Loucy (cell line): ENCODE results near the gene UNC5C.
"Not testable (repeated sequence)": the region's sequence is repeated elsewhere in the genome, so short reads cannot be mapped to it uniquely, and the experiment has no call there.

Source experiments
- H2AFZ ChIP-seq: fragments of 200-600 bp; sonication (generic); 2 replicates; pipeline ENCODE4 v1.6.0; 2016; ENCODE audit warnings: antibody characterized with exemption, mild to moderate bottlenecking, low read length, moderate library complexity
- H3F3A ChIP-seq: fragments of 200-600 bp; 2 replicates; pipeline ENCODE4 v1.6.0; 2016; ENCODE audit warnings: antibody characterized with exemption, low read depth, mild to moderate bottlenecking
- H3K27me3 ChIP-seq: fragments of 200-600 bp; sonication (generic); 2 replicates; pipeline ENCODE4 v1.6.1; 2014; ENCODE audit warnings: low read length, mild to moderate bottlenecking; ENCODE audit not compliant: insufficient read depth, poor library complexity, severe bottlenecking
- H3K36me3 ChIP-seq: fragments of 200-600 bp; sonication (generic); 2 replicates; pipeline ENCODE4 v1.6.1; 2016; ENCODE audit warnings: low read length; ENCODE audit not compliant: insufficient read depth
- H3K4me1 ChIP-seq: fragments of 200-600 bp; sonication (generic); 2 replicates; pipeline ENCODE4 v1.5.1; 2014; ENCODE audit warnings: low read length, mild to moderate bottlenecking; ENCODE audit not compliant: insufficient read depth, poor library complexity, severe bottlenecking
- H3K4me2 ChIP-seq: fragments of 200-600 bp; sonication (generic); 2 replicates; pipeline ENCODE4 v1.6.0; 2014; ENCODE audit warnings: antibody characterized with exemption, low read length, low read depth, mild to moderate bottlenecking; ENCODE audit not compliant: poor library complexity, severe bottlenecking
- H3K4me3 ChIP-seq: fragments of 200-600 bp; sonication (generic); 2 replicates; pipeline ENCODE4 v1.5.1; 2014; ENCODE audit warnings: low read length, mild to moderate bottlenecking, mixed read lengths; ENCODE audit not compliant: poor library complexity, severe bottlenecking
- H3K79me2 ChIP-seq: fragments of 200-600 bp; sonication (generic); 2 replicates; pipeline ENCODE4 v1.6.1; 2014; ENCODE audit warnings: low read length; ENCODE audit not compliant: insufficient read depth
- H3K9ac ChIP-seq: fragments of 200-600 bp; sonication (generic); 2 replicates; pipeline ENCODE4 v1.6.0; 2014; ENCODE audit warnings: mild to moderate bottlenecking, low read depth, low read length, moderate library complexity; ENCODE audit not compliant: poor library complexity, severe bottlenecking
- H3K9me2 ChIP-seq: fragments of 200-600 bp; sonication (generic); replicated peaks from 2 replicates; pipeline ENCODE4 v1.6.1; 2016; ENCODE audit warnings: low read depth, low read length, mixed read lengths
- H3K9me3 ChIP-seq: fragments of 200-600 bp; sonication (generic); 2 replicates; pipeline ENCODE4 v1.6.1; 2014; ENCODE audit warnings: mild to moderate bottlenecking, antibody characterized with exemption, low read length, low read depth; ENCODE audit not compliant: insufficient read depth
- H4K20me1 ChIP-seq: fragments of 200-600 bp; sonication (generic); 2 replicates; pipeline ENCODE4 v1.6.0; 2014; ENCODE audit warnings: antibody characterized with exemption, low read length, mild to moderate bottlenecking; ENCODE audit not compliant: insufficient read depth, poor library complexity, severe bottlenecking
- CTCF ChIP-seq: fragments of 200-600 bp; sonication (generic); conservative IDR thresholded peaks from 2 replicates; pipeline ENCODE4 v1.5.1; 2014; ENCODE audit warnings: mild to moderate bottlenecking, antibody characterized with exemption, low read length
- EZH2phosphoT487 ChIP-seq: fragments of 200-600 bp; IDR thresholded peaks from 2 replicates; pipeline ENCODE4 v1.6.1; 2018; ENCODE audit warnings: antibody characterized with exemption, mild to moderate bottlenecking, moderate library complexity, borderline replicate concordance

Gene UNC5C

DNA sequence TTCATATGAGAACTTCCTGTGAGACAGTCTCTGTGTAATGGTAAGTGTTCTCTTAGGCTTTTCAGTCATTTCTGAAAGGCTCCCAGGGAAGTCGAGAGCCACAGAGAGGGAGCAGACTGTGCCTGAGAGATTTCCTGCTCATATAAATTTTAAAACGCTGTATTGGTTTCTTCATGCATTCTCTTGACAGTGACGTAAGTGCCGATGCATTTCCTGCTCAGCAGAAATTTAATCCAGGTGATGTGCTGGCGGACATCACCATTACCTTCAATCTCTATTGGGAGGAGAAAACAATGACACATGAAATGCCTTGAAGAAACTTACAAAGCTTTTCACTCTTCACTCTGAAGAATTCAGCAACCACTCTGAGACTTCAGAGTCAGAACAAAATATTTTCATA, 407.4 kb downstream of the UNC5C start:
- Histone ChIP-seq H3K36me3 (no peaks in the 10 kb centered on the region), H3K27me3 (no peaks in the 10 kb centered on the region), H3K9me3 (no peaks in the 10 kb centered on the region), H3K9me2 (no peaks in the 10 kb centered on the region), H4K20me1 (no peaks in the 10 kb centered on the region), H3K4me3 (no peak overlapping the region), H3K9ac (no peak overlapping the region), H3F3A (no peaks in the 10 kb centered on the region), H2AFZ (no peak overlapping the region; the same call in 1 of the 2 replicates), H3K4me2 (no peak overlapping the region), H3K79me2 (no peaks in the 10 kb centered on the region), H3K4me1 (no peaks in the 10 kb centered on the region)
- TF ChIP-seq EZH2phosphoT487 (no peak), CTCF (no peak)

- H3K4me1 ChIP-seq, H3K36me3 ChIP-seq, H3K9me2 ChIP-seq, H3K27me3 ChIP-seq, H2AFZ ChIP-seq, H3K9ac ChIP-seq, H4K20me1 ChIP-seq, H3F3A ChIP-seq, H3K79me2 ChIP-seq, H3K9me3 ChIP-seq, H3K4me2 ChIP-seq, H3K4me3 ChIP-seq: not testable (repeated sequence)
Measured at GRCh38 chr4:95139424-95139823, 409.3 kb downstream of the UNC5C start.

DNA sequence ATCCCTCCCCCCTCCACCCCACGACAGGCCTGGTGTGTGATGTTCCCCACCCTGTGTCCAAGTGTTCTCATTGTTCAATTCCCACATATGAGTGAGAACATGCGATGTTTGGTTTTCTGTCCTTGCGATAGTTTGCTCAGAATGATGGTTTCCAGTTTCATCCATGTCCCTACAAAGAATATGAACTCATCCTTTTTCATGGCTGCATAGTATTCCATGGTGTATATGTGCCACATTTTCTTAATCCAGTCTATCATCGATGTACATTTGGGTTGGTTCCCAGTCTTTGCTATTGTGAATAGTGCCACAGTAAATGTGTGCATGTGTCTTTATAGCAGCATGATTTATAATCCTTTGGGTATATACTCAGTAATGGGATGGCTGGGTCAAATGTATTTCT, 414.8 kb downstream of the UNC5C start:
- not testable (repeated sequence) for H3K79me2 ChIP-seq, H2AFZ ChIP-seq, H3K4me3 ChIP-seq, H3K9ac ChIP-seq, H3K4me2 ChIP-seq, H3K27me3 ChIP-seq, H4K20me1 ChIP-seq, H3F3A ChIP-seq, H3K9me2 ChIP-seq, H3K4me1 ChIP-seq, H3K36me3 ChIP-seq, H3K9me3 ChIP-seq

- Histone ChIP-seq H3K4me2 (no peak overlapping the region), H3K36me3 (no peaks in the 10 kb centered on the region), H3K9me2 (no peaks in the 10 kb centered on the region), H3F3A (no peaks in the 10 kb centered on the region), H3K9me3 (no peaks in the 10 kb centered on the region), H3K9ac (no peak overlapping the region), H3K79me2 (no peaks in the 10 kb centered on the region), H3K4me1 (no peaks in the 10 kb centered on the region), H3K4me3 (no peak overlapping the region), H4K20me1 (no peaks in the 10 kb centered on the region), H3K27me3 (no peaks in the 10 kb centered on the region), H2AFZ (no peak overlapping the region)
- TF ChIP-seq CTCF = no peak
- no peak for TF ChIP-seq EZH2phosphoT487
Measured at GRCh38 chr4:95129821-95130311, 418.9 kb downstream of the UNC5C start.
